ENCODE results near the gene CD80.

Gene CD80

GRCh38 chr3:119548341-119548740 lies 11.1 kb downstream of the CD80 start:
- no peak for TF ChIP-seq TAF1 (IDR thresholded peaks at IDR 0.05; ENCODE audit: low read depth)
- no peak for TF ChIP-seq RAD21 (IDR thresholded peaks at IDR 0.05; ENCODE audit: low read depth)
- no peak for TF ChIP-seq TEAD4 (IDR thresholded peaks at IDR 0.05)
- no peak for TF ChIP-seq EGR1 (IDR thresholded peaks at IDR 0.05)
- no peak for TF ChIP-seq FOXM1 (IDR thresholded peaks at IDR 0.05; ENCODE audit: borderline replicate concordance, low read depth)
- TF ChIP-seq TCF12 (IDR thresholded peaks at IDR 0.05; ENCODE audit: low read depth): no peak
- TF ChIP-seq CREB1 (IDR thresholded peaks at IDR 0.05; ENCODE audit: low read depth): no peak
- TF ChIP-seq, protein P1, sequence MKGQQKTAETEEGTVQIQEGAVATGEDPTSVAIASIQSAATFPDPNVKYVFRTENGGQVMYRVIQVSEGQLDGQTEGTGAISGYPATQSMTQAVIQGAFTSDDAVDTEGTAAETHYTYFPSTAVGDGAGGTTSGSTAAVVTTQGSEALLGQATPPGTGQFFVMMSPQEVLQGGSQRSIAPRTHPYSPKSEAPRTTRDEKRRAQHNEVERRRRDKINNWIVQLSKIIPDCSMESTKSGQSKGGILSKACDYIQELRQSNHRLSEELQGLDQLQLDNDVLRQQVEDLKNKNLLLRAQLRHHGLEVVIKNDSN (IDR thresholded peaks at IDR 0.05): no peak
- TF ChIP-seq, protein P2, sequence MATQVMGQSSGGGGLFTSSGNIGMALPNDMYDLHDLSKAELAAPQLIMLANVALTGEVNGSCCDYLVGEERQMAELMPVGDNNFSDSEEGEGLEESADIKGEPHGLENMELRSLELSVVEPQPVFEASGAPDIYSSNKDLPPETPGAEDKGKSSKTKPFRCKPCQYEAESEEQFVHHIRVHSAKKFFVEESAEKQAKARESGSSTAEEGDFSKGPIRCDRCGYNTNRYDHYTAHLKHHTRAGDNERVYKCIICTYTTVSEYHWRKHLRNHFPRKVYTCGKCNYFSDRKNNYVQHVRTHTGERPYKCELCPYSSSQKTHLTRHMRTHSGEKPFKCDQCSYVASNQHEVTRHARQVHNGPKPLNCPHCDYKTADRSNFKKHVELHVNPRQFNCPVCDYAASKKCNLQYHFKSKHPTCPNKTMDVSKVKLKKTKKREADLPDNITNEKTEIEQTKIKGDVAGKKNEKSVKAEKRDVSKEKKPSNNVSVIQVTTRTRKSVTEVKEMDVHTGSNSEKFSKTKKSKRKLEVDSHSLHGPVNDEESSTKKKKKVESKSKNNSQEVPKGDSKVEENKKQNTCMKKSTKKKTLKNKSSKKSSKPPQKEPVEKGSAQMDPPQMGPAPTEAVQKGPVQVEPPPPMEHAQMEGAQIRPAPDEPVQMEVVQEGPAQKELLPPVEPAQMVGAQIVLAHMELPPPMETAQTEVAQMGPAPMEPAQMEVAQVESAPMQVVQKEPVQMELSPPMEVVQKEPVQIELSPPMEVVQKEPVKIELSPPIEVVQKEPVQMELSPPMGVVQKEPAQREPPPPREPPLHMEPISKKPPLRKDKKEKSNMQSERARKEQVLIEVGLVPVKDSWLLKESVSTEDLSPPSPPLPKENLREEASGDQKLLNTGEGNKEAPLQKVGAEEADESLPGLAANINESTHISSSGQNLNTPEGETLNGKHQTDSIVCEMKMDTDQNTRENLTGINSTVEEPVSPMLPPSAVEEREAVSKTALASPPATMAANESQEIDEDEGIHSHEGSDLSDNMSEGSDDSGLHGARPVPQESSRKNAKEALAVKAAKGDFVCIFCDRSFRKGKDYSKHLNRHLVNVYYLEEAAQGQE (IDR thresholded peaks at IDR 0.05; ENCODE audit: low read depth): no peak

DNA sequence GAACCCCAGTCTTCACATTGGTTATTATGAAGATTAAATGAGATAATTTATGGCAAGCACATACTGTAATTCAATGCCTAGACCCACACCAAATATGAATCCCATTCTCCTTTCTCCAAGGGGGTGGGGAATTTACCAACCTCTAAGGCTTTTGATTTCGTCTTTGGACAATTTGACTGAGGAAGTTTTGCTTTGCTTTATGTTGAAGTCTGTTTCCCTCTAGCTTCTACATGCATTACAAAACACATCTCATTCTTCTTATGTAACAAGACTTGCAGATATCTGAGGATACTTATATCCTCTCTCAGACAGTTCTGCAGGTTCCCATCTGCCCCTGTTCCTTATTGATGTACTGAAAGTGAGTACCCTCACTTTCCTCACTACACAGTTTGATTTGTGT lies 12.2 kb downstream of the CD80 start:
- TF ChIP-seq TEAD4 (IDR thresholded peaks at IDR 0.05) (no peak), CREB1 (IDR thresholded peaks at IDR 0.05; ENCODE audit: low read depth) (no peak), FOXM1 (IDR thresholded peaks at IDR 0.05; ENCODE audit: borderline replicate concordance, low read depth) (no peak), YY1 (IDR thresholded peaks at IDR 0.05; ENCODE audit: low read depth) (no peak), EP300 (IDR thresholded peaks at IDR 0.05; ENCODE audit: borderline replicate concordance) (no peak), TAF1 (IDR thresholded peaks at IDR 0.05; ENCODE audit: low read depth) (no peak), CEBPB (IDR thresholded peaks at IDR 0.05) (no peak), RAD21 (IDR thresholded peaks at IDR 0.05; ENCODE audit: low read depth) (no peak), NFIC (IDR thresholded peaks at IDR 0.05) (no peak), MAX (IDR thresholded peaks at IDR 0.05) (no peak), EGR1 (IDR thresholded peaks at IDR 0.05) (no peak), TCF12 (IDR thresholded peaks at IDR 0.05; ENCODE audit: low read depth) (no peak), ZBTB7A (IDR thresholded peaks at IDR 0.05; ENCODE audit: low read depth) (no peak)
- TF ChIP-seq, protein P1 (IDR thresholded peaks at IDR 0.05): no peak
- TF ChIP-seq, protein P2 (IDR thresholded peaks at IDR 0.05; ENCODE audit: low read depth): no peak

DNA sequence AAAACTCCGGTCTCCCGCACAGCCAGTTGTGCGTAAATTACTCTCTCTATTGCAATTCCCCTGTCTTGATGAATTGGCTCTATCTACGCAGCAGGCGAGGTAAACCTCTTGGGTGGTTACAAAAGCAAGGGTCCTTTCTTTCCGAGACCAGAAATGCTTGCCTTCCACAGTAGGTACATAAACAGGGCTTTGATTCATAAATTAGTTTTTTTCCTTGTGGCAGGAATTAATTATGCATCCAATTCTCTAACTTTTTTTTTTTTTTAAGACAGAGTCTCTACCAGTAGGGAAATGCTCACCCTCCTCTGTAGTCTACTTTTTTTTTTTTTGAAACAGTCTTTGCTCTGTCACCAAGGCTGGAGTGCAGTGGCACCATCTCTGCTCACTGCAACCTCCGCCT lies 16.3 kb downstream of the CD80 start:
- TF ChIP-seq, protein P2 (IDR thresholded peaks at IDR 0.05; ENCODE audit: low read depth): no peak
- TF ChIP-seq RAD21 (IDR thresholded peaks at IDR 0.05; ENCODE audit: low read depth) (no peak), EP300 (IDR thresholded peaks at IDR 0.05; ENCODE audit: borderline replicate concordance) (no peak), FOXM1 (IDR thresholded peaks at IDR 0.05; ENCODE audit: borderline replicate concordance, low read depth) (no peak), NFIC (IDR thresholded peaks at IDR 0.05) (no peak), TCF12 (IDR thresholded peaks at IDR 0.05; ENCODE audit: low read depth) (no peak), YY1 (IDR thresholded peaks at IDR 0.05; ENCODE audit: low read depth) (no peak), TEAD4 (IDR thresholded peaks at IDR 0.05) (no peak), EGR1 (IDR thresholded peaks at IDR 0.05) (no peak), TAF1 (IDR thresholded peaks at IDR 0.05; ENCODE audit: low read depth) (no peak), CEBPB (IDR thresholded peaks at IDR 0.05) (no peak), MAX (IDR thresholded peaks at IDR 0.05) (no peak)
- TF ChIP-seq, protein P1 (IDR thresholded peaks at IDR 0.05): no peak

- TF ChIP-seq YY1 (IDR thresholded peaks at IDR 0.05; ENCODE audit: low read depth) (no peak), FOXM1 (IDR thresholded peaks at IDR 0.05; ENCODE audit: borderline replicate concordance, low read depth) (no peak), TCF12 (IDR thresholded peaks at IDR 0.05; ENCODE audit: low read depth) (no peak), CREB1 (IDR thresholded peaks at IDR 0.05; ENCODE audit: low read depth) (no peak), ZBTB7A (IDR thresholded peaks at IDR 0.05; ENCODE audit: low read depth) (no peak), TEAD4 (IDR thresholded peaks at IDR 0.05) (no peak), EGR1 (IDR thresholded peaks at IDR 0.05) (no peak)
- TF ChIP-seq, protein P1 (IDR thresholded peaks at IDR 0.05): no peak
Measured at GRCh38 chr3:119542168-119542767, 17.1 kb downstream of the CD80 start.

Data from Ishikawa (cell line).